T-cell (primary cell): Measurements from ENCODE around the gene COL4A5. TPM values are rescaled to one million over a fixed set of nuclear protein-coding genes. Genes with fewer than 3 reads are reported as not detected.
"Not testable (repeated sequence)": the region's sequence is repeated elsewhere in the genome, so short reads cannot be mapped to it uniquely, and the experiment has no call there.

Source experiments
- ATAC-seq, 4 experiments: fragments of 200-7000 bp in 3 of 4; fragments of 150-1000 bp in 1 of 4; cut with Tn5 transposase; replicated peaks in 1 of 4; 1 replicate in 3 of 4; 2 replicates in 1 of 4; pipeline ENCODE4 v1.10.0; 2021; ENCODE audit warnings: moderate library complexity in 3 of 4, mild to moderate bottlenecking in 2 of 4, moderate number of reproducible peaks in 1 of 4
- CTCF ChIA-PET, 2 donors: fragments of 300-600 bp; sonication (Branson Sonifier 250); formaldehyde crosslinking; loops; one replicate each; lab custom pipeline; 2022; ENCODE audit warnings: antibody characterized with exemption in 2 of 2; lab: Charles Lee
- POLR2A ChIA-PET, 2 donors: fragments of 300-600 bp; sonication (Branson Sonifier 250); formaldehyde crosslinking; loops; one replicate each; lab custom pipeline; 2022; ENCODE audit warnings: antibody characterized with exemption in 2 of 2; lab: Charles Lee
- DNase-seq, 35 experiments: peaks; one replicate each; pipeline versions ENCODE4 v3.0.0 to v3.0.0-alpha.2; 2013 to 2023
- H3K27ac ChIP-seq: one replicate; pipeline ENCODE4 v1.5.1; 2013; ENCODE audit warnings: low read length
- H3K27me3 ChIP-seq, 2 experiments: replicated peaks in 1 of 2; 1 replicate in 1 of 2; 2 replicates in 1 of 2; pipeline versions ENCODE4 v1.6.1 to v1.7.0; 2013; ENCODE audit warnings: low read length in 1 of 2, mixed read lengths in 1 of 2; ENCODE audit not compliant: control insufficient read depth in 2 of 2, insufficient read depth in 2 of 2; ENCODE audit errors: extremely low read depth in 1 of 2
- H3K36me3 ChIP-seq, 2 donors: 1 replicate in 1 of 2; 2 replicates in 1 of 2; pipeline versions ENCODE4 v1.6.1 to v1.7.0; 2013; ENCODE audit warnings: low read length in 1 of 2; ENCODE audit not compliant: control insufficient read depth in 2 of 2, insufficient read depth in 1 of 2; ENCODE audit errors: extremely low read depth in 1 of 2
- H3K4me1 ChIP-seq, 2 experiments: 1 replicate in 1 of 2; 2 replicates in 1 of 2; pipeline versions ENCODE4 v1.6.1 to v1.7.0; 2013; ENCODE audit warnings: low read length in 2 of 2, mixed read lengths in 1 of 2; ENCODE audit not compliant: insufficient read depth in 2 of 2, control insufficient read depth in 1 of 2; ENCODE audit errors: extremely low read depth in 1 of 2
- H3K4me3 ChIP-seq, 2 donors: 1 replicate in 1 of 2; 2 replicates in 1 of 2; pipeline versions ENCODE4 v1.5.1 to v1.7.0; 2013; ENCODE audit warnings: mild to moderate bottlenecking in 2 of 2, low read length in 1 of 2, moderate library complexity in 1 of 2; ENCODE audit not compliant: control insufficient read depth in 1 of 2; ENCODE audit errors: extremely low read depth in 1 of 2
- H3K9me3 ChIP-seq: 2 replicates; pipeline ENCODE4 v1.7.0; 2013
- H3K27ac Mint-ChIP-seq, 2 donors: one replicate each; pipeline ENCODE4 v1.8.0; 2020 to 2021; ENCODE audit warnings: mild to moderate bottlenecking in 2 of 2, mixed read lengths in 2 of 2
- H3K27me3 Mint-ChIP-seq, 2 donors: one replicate each; pipeline ENCODE4 v1.8.0; 2021 to 2022; ENCODE audit warnings: mixed read lengths in 2 of 2
- H3K36me3 Mint-ChIP-seq: one replicate; pipeline ENCODE4 v1.8.0; 2021; ENCODE audit warnings: mixed read lengths
- H3K4me1 Mint-ChIP-seq, 3 donors: one replicate each; pipeline ENCODE4 v1.8.0; 2020 to 2022; ENCODE audit warnings: mixed read lengths in 3 of 3, mild to moderate bottlenecking in 1 of 3
- H3K4me3 Mint-ChIP-seq, 3 donors: one replicate each; pipeline ENCODE4 v1.8.0; 2020 to 2022; ENCODE audit warnings: mild to moderate bottlenecking in 3 of 3, mixed read lengths in 3 of 3, moderate library complexity in 3 of 3
- H3K9me3 Mint-ChIP-seq, 3 donors: one replicate each; pipeline ENCODE4 v1.8.0; 2020 to 2022; ENCODE audit warnings: mixed read lengths in 3 of 3
- WGBS: methylation state at CpG from one replicate; pipeline ENCODE4 v1.1.5; 2013; ENCODE audit warnings: missing lambda C conversion rate; ENCODE audit not compliant: insufficient coverage; 5-methylcytosine and 5-hydroxymethylcytosine counted together
- total RNA-seq, 35 experiments: library from RNA in 6 of 35; stranded (reverse) in 6 of 35; fragments of 120-200 nt in 1 of 35; gene quantifications; one replicate each; pipeline versions ENCODE4 v1.2.1 to v1.2.4 and lab custom pipeline; 2013 to 2026

COL4A5 gene
- total RNA-seq, 5 donors from 2014 or later (not counting 1 experiment from before 2014, with no cell fraction given): 0.22 to 0.59 (median 0.36) TPM; not detected in 1

- H3K36me3 Mint-ChIP-seq: no peaks in the 10 kb centered on the region
- DNase-seq (no peak), ATAC-seq (no peak)
- H3K4me3 Mint-ChIP-seq: no peak overlapping the region
- Histone ChIP-seq H3K4me3 (no peak overlapping the region), H3K4me1 (no peaks in the 10 kb centered on the region), H3K27ac (no peak overlapping the region), H3K27me3 (no peaks in the 10 kb centered on the region), H3K9me3 (no peaks in the 10 kb centered on the region), H3K36me3 (no peaks in the 10 kb centered on the region)
- CTCF ChIA-PET: no interaction called here
- H3K4me1 Mint-ChIP-seq: no peaks in the 10 kb centered on the region
- POLR2A ChIA-PET: interaction anchor here in 1 of 2 donors (0.6 kb wide), 1 partner anchor 206 kb away, joined by 3 read pairs; no protein-coding TSS in a partner anchor
- peaks cover 0 to 22% of the 10 kb centered on the region in 2 donors for H3K27me3 Mint-ChIP-seq
- H3K27ac Mint-ChIP-seq: no peak overlapping the region
- no peaks in the 10 kb centered on the region for H3K9me3 Mint-ChIP-seq
Measured at GRCh38 chrX:108473979-108474378, 34.3 kb downstream of the COL4A5 start.

DNA sequence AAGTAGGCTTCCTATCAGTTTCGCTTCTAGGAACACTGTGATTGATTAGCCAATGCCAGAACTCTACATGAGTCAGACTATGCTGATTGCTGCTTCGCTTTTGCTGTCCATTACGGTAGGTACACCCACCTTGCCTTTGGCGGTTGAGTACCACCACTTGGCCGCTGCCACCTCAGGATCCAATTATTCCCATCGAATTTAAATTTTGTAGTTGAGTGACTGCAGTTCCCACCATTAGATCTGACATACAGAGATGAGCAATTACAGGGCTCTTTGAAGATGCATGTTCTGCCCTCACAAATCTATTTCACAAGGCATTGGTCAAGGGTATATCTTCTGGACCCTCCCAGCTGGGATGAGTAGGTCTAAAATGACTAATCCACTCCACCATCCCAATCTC lies 41.9 kb downstream of the COL4A5 start:
- WGBS: no CpG with 5 or more reads among the region's 6 CpGs
- H3K4me1 Mint-ChIP-seq, H3K9me3 Mint-ChIP-seq, H3K36me3 Mint-ChIP-seq, H3K4me3 Mint-ChIP-seq, H3K4me1 ChIP-seq, ATAC-seq, DNase-seq, H3K36me3 ChIP-seq, POLR2A ChIA-PET, H3K27me3 ChIP-seq, H3K27ac Mint-ChIP-seq, CTCF ChIA-PET, H3K4me3 ChIP-seq, H3K9me3 ChIP-seq, H3K27ac ChIP-seq: not testable (repeated sequence)
- H3K27me3 Mint-ChIP-seq: peaks cover 0 to 11% of the 10 kb centered on the region in 2 donors

GRCh38 chrX:108484251-108484650 lies 44.6 kb downstream of the COL4A5 start:
- no peak for ATAC-seq
- Mint-ChIP-seq H3K9me3 (no peaks in the 10 kb centered on the region), H3K4me3 (no peak overlapping the region), H3K27ac (no peak overlapping the region), H3K4me1 (no peaks in the 10 kb centered on the region), H3K36me3 (no peaks in the 10 kb centered on the region), H3K27me3 (peaks cover 0 to 4% of the 10 kb centered on the region in 2 donors)
- no peak for DNase-seq
- no peaks in the 10 kb centered on the region for H3K36me3 ChIP-seq
- ChIA-PET CTCF (no interaction called here), POLR2A (no interaction called here)
- H3K9me3 ChIP-seq: no peaks in the 10 kb centered on the region
- H3K27ac ChIP-seq: no peak overlapping the region
- no peak overlapping the region for H3K4me3 ChIP-seq
- no peaks in the 10 kb centered on the region for H3K27me3 ChIP-seq
- H3K4me1 ChIP-seq: no peaks in the 10 kb centered on the region
- WGBS: 67% methylated on average over 1 of the region's 3 CpGs

- Mint-ChIP-seq H3K4me3 (no peak overlapping the region), H3K36me3 (no peaks in the 10 kb centered on the region), H3K4me1 (no peaks in the 10 kb centered on the region), H3K27ac (no peak overlapping the region), H3K27me3 (peaks cover 0 to 7% of the 10 kb centered on the region in 2 donors), H3K9me3 (no peaks in the 10 kb centered on the region)
- ATAC-seq (no peak), DNase-seq (no peak)
- WGBS: no CpG with 5 or more reads among the region's 2 CpGs
- H3K27ac ChIP-seq: no peak overlapping the region
- no peaks in the 10 kb centered on the region for H3K9me3 ChIP-seq
- POLR2A ChIA-PET: no interaction called here
- CTCF ChIA-PET: no interaction called here
- no peaks in the 10 kb centered on the region for H3K36me3 ChIP-seq
- no peaks in the 10 kb centered on the region for H3K4me1 ChIP-seq
- H3K4me3 ChIP-seq: no peak overlapping the region
- no peaks in the 10 kb centered on the region for H3K27me3 ChIP-seq
Measured at GRCh38 chrX:108485960-108486359, 46.3 kb downstream of the COL4A5 start.

GRCh38 chrX:108494406-108495090 lies 54.9 kb downstream of the COL4A5 start:
- no peak overlapping the region for H3K27ac ChIP-seq
- H3K4me3 Mint-ChIP-seq: no peak overlapping the region
- H3K9me3 Mint-ChIP-seq: no peaks in the 10 kb centered on the region
- H3K27me3 ChIP-seq: no peaks in the 10 kb centered on the region
- H3K27me3 Mint-ChIP-seq: peaks cover 0 to 6% of the 10 kb centered on the region in 2 donors
- no peaks in the 10 kb centered on the region for H3K4me1 Mint-ChIP-seq
- no peaks in the 10 kb centered on the region for H3K9me3 ChIP-seq
- no peak overlapping the region for H3K27ac Mint-ChIP-seq
- no CpG with 5 or more reads among the region's 3 CpGs for WGBS
- DNase-seq (no peak), ATAC-seq (no peak)
- no peaks in the 10 kb centered on the region for H3K36me3 Mint-ChIP-seq
- ChIA-PET CTCF (no interaction called here), POLR2A (no interaction called here)
- no peaks in the 10 kb centered on the region for H3K36me3 ChIP-seq
- no peaks in the 10 kb centered on the region for H3K4me1 ChIP-seq
- no peak overlapping the region for H3K4me3 ChIP-seq

GRCh38 chrX:108511721-108512120 lies 72.1 kb downstream of the COL4A5 start:
- Mint-ChIP-seq H3K9me3 (peaks cover 0 to 3% (median 0%) of the 10 kb centered on the region in 3 donors), H3K4me3 (no peak overlapping the region), H3K27ac (no peak overlapping the region), H3K4me1 (no peaks in the 10 kb centered on the region), H3K27me3 (peaks cover 0 to 7% of the 10 kb centered on the region in 2 donors), H3K36me3 (no peaks in the 10 kb centered on the region)
- ATAC-seq (no peak), DNase-seq (no peak)
- Histone ChIP-seq H3K36me3 (no peaks in the 10 kb centered on the region), H3K4me1 (no peaks in the 10 kb centered on the region), H3K9me3 (no peaks in the 10 kb centered on the region), H3K4me3 (no peak overlapping the region), H3K27ac (no peak overlapping the region), H3K27me3 (no peaks in the 10 kb centered on the region)
- POLR2A ChIA-PET: no interaction called here
- WGBS: no CpG with 5 or more reads among the region's 1 CpG
- CTCF ChIA-PET: no interaction called here
